T-helper 1 cell (primary cell): ENCODE data around the gene DDX47.
"Not testable (repeated sequence)": the region's sequence is repeated elsewhere in the genome, so short reads cannot be mapped to it uniquely, and the experiment has no call there.

Experiments used
- DNase-seq, 5 donors: peaks; one replicate each; pipeline ENCODE4 v3.0.0-alpha.2; 2012 to 2020

Gene DDX47

GRCh38 chr12:12875301-12875700 is 62.2 kb downstream of the DDX47 start:
- DNase-seq, result not testable (repeated sequence)

- DNase-seq, result no peak
Observed at GRCh38 chr12:12877153-12877768, 64.1 kb downstream of the DDX47 start.

DNA sequence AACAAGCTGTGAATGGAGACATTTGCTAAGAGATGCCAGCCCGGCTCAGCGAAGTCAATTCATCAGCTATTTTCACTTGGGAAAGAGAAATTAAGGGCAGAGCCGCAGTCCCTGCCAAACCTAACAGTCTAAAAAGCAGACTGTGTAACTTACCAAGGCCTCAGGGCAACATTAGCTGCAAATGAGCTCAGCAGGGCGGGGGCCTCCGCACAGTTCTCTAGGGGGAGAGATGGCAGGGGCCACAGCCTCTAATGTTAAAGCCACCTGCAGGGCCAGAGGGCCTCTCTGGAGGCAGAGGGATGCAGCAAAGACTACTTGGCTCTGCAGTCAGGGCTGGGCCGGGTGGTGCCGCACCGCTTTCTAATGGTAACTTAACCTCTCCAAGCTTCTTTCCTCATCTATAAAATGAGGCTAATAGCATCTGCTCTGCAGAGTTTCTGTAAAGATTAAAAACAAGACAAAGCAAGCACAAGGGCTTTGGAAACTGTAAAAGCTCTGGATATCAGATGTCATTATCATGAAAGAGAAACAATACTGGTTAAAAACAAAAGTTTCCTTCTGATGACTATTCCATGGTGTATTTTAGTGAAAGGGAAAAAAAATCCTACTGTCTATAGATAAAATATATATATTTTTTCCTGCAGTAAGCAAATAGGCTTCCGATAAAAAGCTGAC is 64.8 kb downstream of the DDX47 start:
- no peak for DNase-seq
